Measurements from ENCODE around the gene DHRS2. TPM values are rescaled to one million over a fixed set of nuclear protein-coding genes. Genes with fewer than 3 reads are reported as not detected.

The DHRS2 gene
- total and polyA plus RNA-seq, 2 of the 4 experiments (the other 2 are of a cell fraction), result 0.12 to 0.18 TPM

GRCh38 chr14:23612802-23613201 is 23.4 kb upstream of the DHRS2 start:
- no peaks in the 10 kb centered on the region for H3K36me3 ChIP-seq (ENCODE audit: control insufficient read depth, insufficient read depth, low read length)
- no peak overlapping the region for H2AK9ac ChIP-seq (replicated peaks; ENCODE audit: low read depth, low read length, poor library complexity)
- H4K8ac ChIP-seq (ENCODE audit: low read depth in 2 of 2, low read length in 2 of 2), result no peak overlapping the region
- no peaks in the 10 kb centered on the region for H3K9me3 ChIP-seq (ENCODE audit: control insufficient read depth, insufficient read depth, low read length)
- BruUV-seq (replicated peaks), result no TSS peak
- intact Hi-C loops (cut with micrococcal nuclease), result no loop called here
- no peak overlapping the region for H3K9ac ChIP-seq (ENCODE audit: low read depth, low read length)
- no peaks in the 10 kb centered on the region for H4K20me1 ChIP-seq (ENCODE audit: insufficient read depth, low read length)
- no peak overlapping the region for H3K14ac ChIP-seq (replicated peaks; ENCODE audit: low read depth, low read length)
- no peaks in the 10 kb centered on the region for H3K9me1 ChIP-seq (ENCODE audit: insufficient read depth, low read length)
- H3K4me3 ChIP-seq (ENCODE audit: insufficient read depth, low read depth, low read length), result no peak overlapping the region
- H2BK20ac ChIP-seq (ENCODE audit: low read depth, low read length), result no peak overlapping the region
- H3K23ac ChIP-seq (ENCODE audit: low read depth, low read length), result no peak overlapping the region
- DNase-seq (no peak), ATAC-seq (ENCODE audit: low read depth) (no peak)
- peaks cover 3% of the 10 kb centered on the region for H3K27me3 ChIP-seq (ENCODE audit: control insufficient read depth, insufficient read depth, low read length)
- no CpG with 5 or more reads among the region's 1 CpG for WGBS, 2 experiments (ENCODE audit: extremely low coverage in 2 of 2, insufficient read length in 1 of 2)
- ChIA-PET CTCF (interaction anchor here (0.6 to 2.9 kb wide), 3 partner anchors 9 to 19 kb away, joined by 3 to 8 read pairs (median 3); no protein-coding TSS in a partner anchor), POLR2A (ENCODE audit: unreplicated experiment) (no interaction called here)
- H3K4me1 ChIP-seq (ENCODE audit: control insufficient read depth, insufficient read depth, low read length), result no peaks in the 10 kb centered on the region
- TF ChIP-seq SMC3 (IDR thresholded peaks at IDR 0.05; ENCODE audit: low read depth, low read length) (no peak), USF2 (IDR thresholded peaks at IDR 0.05; ENCODE audit: low read depth, low read length) (no peak), FOS (IDR thresholded peaks at IDR 0.05; ENCODE audit: low read depth, low read length) (no peak), POLR2A (IDR thresholded peaks at IDR 0.05; ENCODE audit: low read depth, low read length) (no peak), RCOR1 (IDR thresholded peaks at IDR 0.05; ENCODE audit: insufficient replicate concordance, low read length) (no peak), CHD1 (IDR thresholded peaks at IDR 0.05; ENCODE audit: low read depth, low read length) (no peak), RFX5 (IDR thresholded peaks at IDR 0.05; ENCODE audit: low read depth, low read length) (no peak), MAFK (IDR thresholded peaks at IDR 0.05; ENCODE audit: low read depth, low read length) (no peak), CEBPB (IDR thresholded peaks at IDR 0.05; ENCODE audit: low read depth, low read length) (no peak), ELK1 (IDR thresholded peaks at IDR 0.05; ENCODE audit: borderline replicate concordance, low read depth, low read length) (no peak), RAD21 (IDR thresholded peaks at IDR 0.05; ENCODE audit: low read length) (no peak), NFE2L2 (IDR thresholded peaks at IDR 0.05; ENCODE audit: low read depth, low read length) (no peak), BHLHE40 (IDR thresholded peaks at IDR 0.05; ENCODE audit: low read depth, low read length) (no peak)
- TF ChIP-seq, protein P1, sequence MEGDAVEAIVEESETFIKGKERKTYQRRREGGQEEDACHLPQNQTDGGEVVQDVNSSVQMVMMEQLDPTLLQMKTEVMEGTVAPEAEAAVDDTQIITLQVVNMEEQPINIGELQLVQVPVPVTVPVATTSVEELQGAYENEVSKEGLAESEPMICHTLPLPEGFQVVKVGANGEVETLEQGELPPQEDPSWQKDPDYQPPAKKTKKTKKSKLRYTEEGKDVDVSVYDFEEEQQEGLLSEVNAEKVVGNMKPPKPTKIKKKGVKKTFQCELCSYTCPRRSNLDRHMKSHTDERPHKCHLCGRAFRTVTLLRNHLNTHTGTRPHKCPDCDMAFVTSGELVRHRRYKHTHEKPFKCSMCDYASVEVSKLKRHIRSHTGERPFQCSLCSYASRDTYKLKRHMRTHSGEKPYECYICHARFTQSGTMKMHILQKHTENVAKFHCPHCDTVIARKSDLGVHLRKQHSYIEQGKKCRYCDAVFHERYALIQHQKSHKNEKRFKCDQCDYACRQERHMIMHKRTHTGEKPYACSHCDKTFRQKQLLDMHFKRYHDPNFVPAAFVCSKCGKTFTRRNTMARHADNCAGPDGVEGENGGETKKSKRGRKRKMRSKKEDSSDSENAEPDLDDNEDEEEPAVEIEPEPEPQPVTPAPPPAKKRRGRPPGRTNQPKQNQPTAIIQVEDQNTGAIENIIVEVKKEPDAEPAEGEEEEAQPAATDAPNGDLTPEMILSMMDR (conservative IDR thresholded peaks at IDR 0.05; ENCODE audit: low read depth, low read length), result no peak
- no peak overlapping the region for H4K91ac ChIP-seq (ENCODE audit: insufficient read depth, low read depth, low read length)
- H2BK15ac ChIP-seq (ENCODE audit: low read depth, low read length), result no peak overlapping the region
- no peak overlapping the region for H3K4ac ChIP-seq (ENCODE audit: low read depth, low read length)
- H3K56ac ChIP-seq (ENCODE audit: extremely low read depth, insufficient read depth, low read length), result no peak overlapping the region
- dilution Hi-C loops (cut with HindIII; ENCODE audit: low sequenced_read_pairs, unreplicated experiment), result no loop called here
- H4K5ac ChIP-seq (ENCODE audit: low read depth, low read length), result no peak overlapping the region
- no peak overlapping the region for H2BK5ac ChIP-seq (ENCODE audit: low read depth, low read length, poor library complexity, severe bottlenecking)
- H2AFZ ChIP-seq (replicated peaks; ENCODE audit: low read length, poor library complexity), result no peak overlapping the region
- no peak overlapping the region for H2BK120ac ChIP-seq (ENCODE audit: low read depth, low read length)
- no peak overlapping the region for H2AK5ac ChIP-seq (ENCODE audit: low read depth, low read length)
- in situ Hi-C loops (cut with MboI; ENCODE audit: low sequenced_read_pairs), result no loop called here
- H3K79me1 ChIP-seq (ENCODE audit: low read depth in 1 of 2, low read length in 2 of 2), result no peaks in the 10 kb centered on the region
- H3K27ac ChIP-seq (ENCODE audit: insufficient read depth, low read length), result no peak overlapping the region
- no peak overlapping the region for H3K18ac ChIP-seq (ENCODE audit: low read depth, low read length)
- no peak overlapping the region for H3K4me2 ChIP-seq (ENCODE audit: low read depth, low read length)
